HepG2 (cell line): Measurements from ENCODE around the gene UBB. TPM values are rescaled to one million over a fixed set of nuclear protein-coding genes. Genes with fewer than 3 reads are reported as not detected.

ENCODE experiments used
- CCAR2 ChIP-seq: fragments of 200-400 bp; formaldehyde crosslinking; optimal IDR thresholded peaks from 2 replicates; pipeline ENCODE3; 2018; ENCODE audit warnings: low read depth, mild to moderate bottlenecking, low read length, moderate library complexity
- FOXM1 ChIP-seq: sonication (generic); formaldehyde crosslinking; IDR thresholded peaks from 2 replicates; pipeline ENCODE4 v1.5.0; 2020; ENCODE audit warnings: missing genetic modification reagents
- HNF4G ChIP-seq, 2 experiments: sonication (generic) in 1 of 2; formaldehyde crosslinking in 1 of 2; IDR thresholded peaks; 2 replicates each; pipeline versions ENCODE4 v1.4.0 to v1.6.1; 2011 to 2020; ENCODE audit warnings: borderline replicate concordance in 2 of 2, low read depth in 2 of 2, mild to moderate bottlenecking in 2 of 2, low read length in 1 of 2, missing genetic modification reagents in 1 of 2, moderate library complexity in 1 of 2
- HOXA3 ChIP-seq: sonication (generic); formaldehyde crosslinking; IDR thresholded peaks from 2 replicates; pipeline ENCODE4 v1.5.0; 2020; ENCODE audit warnings: missing genetic modification reagents
- HOXA7 ChIP-seq: sonication (generic); formaldehyde crosslinking; IDR thresholded peaks from 2 replicates; pipeline ENCODE4 v1.8.1; 2022; ENCODE audit warnings: mild to moderate bottlenecking, missing genetic modification reagents, moderate library complexity
- IKZF1 ChIP-seq: fragments of 450-650 bp; IDR thresholded peaks from 2 replicates; pipeline ENCODE4 v1.7.1; 2016
- MTF2 ChIP-seq: sonication (generic); formaldehyde crosslinking; IDR thresholded peaks from 2 replicates; pipeline ENCODE4 v1.5.0; 2020; ENCODE audit warnings: missing genetic modification reagents, borderline replicate concordance
- NFKBIZ ChIP-seq: IDR thresholded peaks from 2 replicates; pipeline ENCODE4 v1.6.1; 2018; ENCODE audit warnings: missing genetic modification reagents, missing compliant biosample characterization
- NPAS2 ChIP-seq: sonication (generic); formaldehyde crosslinking; IDR thresholded peaks from 2 replicates; pipeline ENCODE4 v1.8.0; 2022; ENCODE audit warnings: mild to moderate bottlenecking, missing genetic modification reagents, borderline replicate concordance
- NR2F6 ChIP-seq, 2 experiments: IDR thresholded peaks; 2 replicates each; pipeline ENCODE4 v1.6.1; 2016; ENCODE audit warnings: antibody characterized with exemption in 1 of 2, mild to moderate bottlenecking in 1 of 2
- ONECUT2 ChIP-seq: sonication (generic); formaldehyde crosslinking; IDR thresholded peaks from 2 replicates; pipeline ENCODE4 v1.4.0; 2020; ENCODE audit warnings: missing genetic modification reagents
- PREB ChIP-seq: sonication (generic); formaldehyde crosslinking; IDR thresholded peaks from 2 replicates; pipeline ENCODE4 v1.4.0; 2020; ENCODE audit warnings: missing genetic modification reagents
- RARG ChIP-seq: sonication (generic); formaldehyde crosslinking; IDR thresholded peaks from 2 replicates; pipeline ENCODE4 v1.4.0; 2020; ENCODE audit warnings: low read depth, mild to moderate bottlenecking, missing genetic modification reagents
- RBM39 ChIP-seq: fragments of 200-400 bp; formaldehyde crosslinking; IDR thresholded peaks from one replicate; pipeline ENCODE4 v1.6.1; 2018; ENCODE audit warnings: antibody characterized with exemption, mild to moderate bottlenecking, low read depth, low read length; ENCODE audit not compliant: poor library complexity, severe bottlenecking
- SKI ChIP-seq: fragments of 450-650 bp; IDR thresholded peaks from one replicate; pipeline ENCODE4 v1.6.1; 2018; ENCODE audit warnings: mild to moderate bottlenecking; ENCODE audit not compliant: partially characterized antibody
- SMAD3 ChIP-seq: sonication (generic); formaldehyde crosslinking; IDR thresholded peaks from 2 replicates; pipeline ENCODE4 v1.4.0; 2020; ENCODE audit warnings: missing genetic modification reagents
- SP140L ChIP-seq: sonication (generic); formaldehyde crosslinking; IDR thresholded peaks from 2 replicates; pipeline ENCODE4 v1.4.0; 2020; ENCODE audit warnings: missing genetic modification reagents, borderline replicate concordance
- THAP11 ChIP-seq: IDR thresholded peaks from 2 replicates; pipeline ENCODE4 v1.6.1; 2016; ENCODE audit warnings: missing biosample characterization, missing genetic modification reagents
- ZBTB26 ChIP-seq: IDR thresholded peaks from 2 replicates; pipeline ENCODE4 v1.6.1; 2016; ENCODE audit warnings: missing compliant biosample characterization, missing genetic modification reagents, borderline replicate concordance
- ZNF18 ChIP-seq: sonication (generic); formaldehyde crosslinking; IDR thresholded peaks from 2 replicates; pipeline ENCODE4 v1.8.0; 2022; ENCODE audit warnings: mild to moderate bottlenecking, missing genetic modification reagents; ENCODE audit not compliant: insufficient replicate concordance
- ZNF468 ChIP-seq: sonication (generic); formaldehyde crosslinking; IDR thresholded peaks from 2 replicates; pipeline ENCODE4 v1.8.0; 2022; ENCODE audit warnings: mild to moderate bottlenecking, moderate library complexity, missing genetic modification reagents
- ZNF703 ChIP-seq: sonication (generic); formaldehyde crosslinking; IDR thresholded peaks from 2 replicates; pipeline ENCODE4 v1.5.1; 2020; ENCODE audit warnings: missing genetic modification reagents, mild to moderate bottlenecking, moderate library complexity, borderline replicate concordance
- ZNF891 ChIP-seq: sonication (generic); formaldehyde crosslinking; IDR thresholded peaks from 2 replicates; pipeline ENCODE4 v1.5.0; 2020; ENCODE audit warnings: mild to moderate bottlenecking, missing genetic modification reagents
- polyA plus RNA-seq, 8 experiments: library from polyadenylated mRNA; depleted of rRNA in 3 of 8; stranded (reverse) in 7 of 8; unstranded in 1 of 8; fragments of >200 nt; fragmentation: Illumina TruSeq in 4 of 8; extraction: Trizol in 4 of 8; gene quantifications; 2 replicates each; pipeline versions ENCODE4 v1.2.1 to v1.2.3, GENCODE V29; 2011 to 2016; ENCODE audit warnings: low read depth in 4 of 8, missing spikeins in 1 of 8, mixed read lengths in 1 of 8; ENCODE audit not compliant: insufficient read depth in 1 of 8
- total RNA-seq, 5 experiments: library from RNA; depleted of rRNA; stranded (reverse); fragments of >200 nt; fragmentation: Illumina TruSeq; extraction: Trizol; gene quantifications; 2 replicates each; pipeline ENCODE4 v1.2.3, GENCODE V29; 2016; ENCODE audit warnings: low read depth in 1 of 5
- TF ChIP-seq, protein P1 (sequence below): sonication (generic); formaldehyde crosslinking; IDR thresholded peaks from 2 replicates; pipeline ENCODE4 v1.8.0; 2022; ENCODE audit warnings: low read depth, missing genetic modification reagents

The UBB gene
- total and polyA plus RNA-seq, 2 of the 13 experiments (the other 11 are each of a cell fraction or from before 2014, with no cell fraction given), result 1,130 to 2,066 TPM

DNA sequence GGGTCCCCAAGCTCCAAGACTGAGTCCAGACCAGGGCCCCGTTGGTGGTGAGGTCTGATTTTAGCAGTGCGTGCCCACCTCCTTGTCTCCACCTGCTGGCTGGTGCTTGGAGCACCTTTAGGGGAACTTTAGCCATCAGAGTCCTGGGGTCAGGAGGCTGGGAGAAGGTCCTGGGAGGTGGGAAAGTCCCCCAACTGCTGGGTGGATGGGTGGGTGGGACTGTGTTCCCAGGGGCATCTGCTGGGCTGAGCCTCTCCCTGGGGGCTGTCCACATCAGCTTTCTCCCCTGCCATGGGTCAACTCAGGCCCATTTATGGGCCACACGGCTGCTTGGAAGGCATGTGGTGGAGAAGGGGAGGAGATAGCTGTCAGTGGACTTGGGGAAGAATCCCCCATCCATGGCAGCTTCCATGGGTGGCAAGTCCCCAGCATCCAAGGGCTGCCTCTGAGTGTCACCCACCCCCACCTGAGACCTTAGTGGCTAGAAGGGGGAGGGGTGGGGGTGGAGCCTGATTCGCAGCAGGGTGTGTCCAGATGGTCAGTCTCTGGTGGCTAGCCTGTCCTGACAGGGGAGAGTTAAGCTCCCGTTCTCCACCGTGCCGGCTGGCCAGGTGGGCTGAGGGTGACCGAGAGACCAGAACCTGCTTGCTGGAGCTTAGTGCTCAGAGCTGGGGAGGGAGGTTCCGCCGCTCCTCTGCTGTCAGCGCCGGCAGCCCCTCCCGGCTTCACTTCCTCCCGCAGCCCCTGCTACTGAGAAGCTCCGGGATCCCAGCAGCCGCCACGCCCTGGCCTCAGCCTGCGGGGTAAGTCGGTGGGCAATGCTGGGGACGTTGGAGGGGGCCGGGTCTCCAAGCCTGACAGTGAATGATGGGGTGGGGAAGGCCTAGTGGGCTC is 34.4 kb downstream of the UBB start, which contains the start of gene TRPV2 (continued):
- no peak for TF ChIP-seq ONECUT2 (CRISPR knock-in tag)
- TF ChIP-seq PREB (CRISPR knock-in tag), result no peak
- no peak for TF ChIP-seq ZNF703
- no peak for TF ChIP-seq HOXA7 (CRISPR knock-in tag)
- TF ChIP-seq NFKBIZ (CRISPR knock-in tag), result no peak
- TF ChIP-seq HOXA3 (CRISPR knock-in tag), result no peak
- TF ChIP-seq SP140L (CRISPR knock-in tag), result no peak
- no peak for TF ChIP-seq CCAR2
- no peak for TF ChIP-seq MTF2 (CRISPR knock-in tag)
- no peak for TF ChIP-seq FOXM1
- TF ChIP-seq THAP11 (CRISPR knock-in tag), result no peak
- TF ChIP-seq ZNF18 (CRISPR knock-in tag), result no peak
- no peak for TF ChIP-seq SMAD3 (CRISPR knock-in tag)
- no peak for TF ChIP-seq ZNF891
- no peak for TF ChIP-seq RARG (CRISPR knock-in tag)
- no peak for TF ChIP-seq ZBTB26 (CRISPR knock-in tag)
- no peak for TF ChIP-seq NR2F6 (IDR thresholded peaks at IDR 0.05)
- TF ChIP-seq NR2F6 (CRISPR knock-in tag; IDR thresholded peaks at IDR 0.05), result no peak
- no peak for TF ChIP-seq NPAS2 (CRISPR knock-in tag)
- TF ChIP-seq RBM39, result peak; percentile 41
- TF ChIP-seq, protein P1, sequence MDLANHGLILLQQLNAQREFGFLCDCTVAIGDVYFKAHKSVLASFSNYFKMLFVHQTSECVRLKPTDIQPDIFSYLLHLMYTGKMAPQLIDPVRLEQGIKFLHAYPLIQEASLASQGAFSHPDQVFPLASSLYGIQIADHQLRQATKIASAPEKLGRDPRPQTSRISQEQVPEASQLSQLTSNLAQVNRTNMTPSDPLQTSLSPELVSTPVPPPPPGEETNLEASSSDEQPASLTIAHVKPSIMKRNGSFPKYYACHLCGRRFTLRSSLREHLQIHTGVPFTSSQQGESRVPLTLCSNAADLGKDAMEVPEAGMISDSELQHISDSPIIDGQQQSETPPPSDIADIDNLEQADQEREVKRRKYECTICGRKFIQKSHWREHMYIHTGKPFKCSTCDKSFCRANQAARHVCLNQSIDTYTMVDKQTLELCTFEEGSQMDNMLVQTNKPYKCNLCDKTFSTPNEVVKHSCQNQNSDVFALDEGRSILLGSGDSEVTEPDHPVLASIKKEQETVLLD (CRISPR knock-in tag), result no peak
- TF ChIP-seq ZNF468 (CRISPR knock-in tag), result no peak
- TF ChIP-seq HNF4G (IDR thresholded peaks at IDR 0.05; ENCODE audit: borderline replicate concordance, low read depth, low read length), result no peak
- peak; percentile 55; the same call in 1 of the 2 replicates for TF ChIP-seq HNF4G (CRISPR knock-in tag; IDR thresholded peaks at IDR 0.05; ENCODE audit: borderline replicate concordance, low read depth)
- no peak for TF ChIP-seq IKZF1
- no peak for TF ChIP-seq SKI
- TF ChIP-seq, all 625 proteins: peak for 78
